Neural cell (in vitro differentiated cells): ENCODE results near the gene NKAIN2. TPM values are rescaled to one million over a fixed set of nuclear protein-coding genes. Genes with fewer than 3 reads are reported as not detected.

Experiments used
- H2AFZ ChIP-seq: fragments of 200-600, 300-800 bp; sonication (generic), shearing (Covaris generic); 2 replicates; pipeline ENCODE4 v1.6.0; 2014; ENCODE audit warnings: low read depth, mild to moderate bottlenecking, antibody characterized with exemption, low read length, moderate library complexity
- H3F3A ChIP-seq: fragments of 200-600 bp; shearing (Covaris generic); 2 replicates; pipeline ENCODE4 v1.6.1; 2016; ENCODE audit warnings: mild to moderate bottlenecking, moderate library complexity, mixed read lengths, antibody characterized with exemption, low read length; ENCODE audit not compliant: insufficient read depth, poor library complexity, severe bottlenecking
- H3K27ac ChIP-seq: fragments of 200-600, 300-800 bp; sonication (generic), shearing (Covaris generic); 2 replicates; pipeline ENCODE4 v1.5.1; 2014; ENCODE audit warnings: mild to moderate bottlenecking, low read length, moderate library complexity
- H3K27me3 ChIP-seq: fragments of 300-800, 200-600 bp; sonication (generic), shearing (Covaris generic); 2 replicates; pipeline ENCODE4 v1.6.0; 2014; ENCODE audit warnings: mild to moderate bottlenecking, low read depth, low read length, moderate library complexity; ENCODE audit not compliant: insufficient read depth
- H3K36me3 ChIP-seq: fragments of 300-800, 200-600 bp; sonication (generic), shearing (Covaris generic); 2 replicates; pipeline ENCODE4 v1.5.1; 2014; ENCODE audit warnings: mild to moderate bottlenecking, antibody characterized with exemption, low read length, moderate library complexity; ENCODE audit not compliant: insufficient read depth
- H3K4me2 ChIP-seq: fragments of 300-800, 200-600 bp; sonication (generic), shearing (Covaris generic); 2 replicates; pipeline ENCODE4 v1.6.0; 2014; ENCODE audit warnings: mild to moderate bottlenecking, low read length
- H3K4me3 ChIP-seq: fragments of 300-800, 200-600 bp; sonication (generic), shearing (Covaris generic); 2 replicates; pipeline ENCODE4 v1.5.1; 2014; ENCODE audit warnings: mild to moderate bottlenecking, low read length, moderate library complexity
- H3K79me2 ChIP-seq: fragments of 200-600 bp; shearing (Covaris generic); replicated peaks from 2 replicates; pipeline ENCODE4 v1.6.0; 2014; ENCODE audit warnings: mild to moderate bottlenecking, low read length, moderate library complexity; ENCODE audit not compliant: insufficient read depth
- H3K9ac ChIP-seq: fragments of 300-800, 200-600 bp; sonication (generic), shearing (Covaris generic); 2 replicates; pipeline ENCODE4 v1.6.1; 2016; ENCODE audit warnings: mild to moderate bottlenecking, low read length, mixed read lengths
- H3K9me2 ChIP-seq: fragments of 200-600 bp; shearing (Covaris generic); 2 replicates; pipeline ENCODE4 v1.6.1; 2016; ENCODE audit warnings: mild to moderate bottlenecking, low read length, mixed read lengths; ENCODE audit not compliant: insufficient read depth
- H3K9me3 ChIP-seq: fragments of 200-600, 300-800 bp; sonication (generic), shearing (Covaris generic); 2 replicates; pipeline ENCODE4 v1.6.1; 2016; ENCODE audit warnings: mild to moderate bottlenecking, mixed run types, low read length, moderate library complexity, mixed read lengths
- H4K20me1 ChIP-seq: fragments of 200-600 bp; shearing (Covaris generic); 2 replicates; pipeline ENCODE4 v1.6.1; 2016; ENCODE audit warnings: mild to moderate bottlenecking, mixed run types; ENCODE audit not compliant: insufficient read depth
- CTCF ChIP-seq: fragments of 450-650 bp; IDR thresholded peaks from 2 replicates; pipeline ENCODE4 v1.5.1; 2014; ENCODE audit warnings: antibody characterized with exemption, mild to moderate bottlenecking, moderate library complexity; ENCODE audit not compliant: poor library complexity, severe bottlenecking
- EP300 ChIP-seq: fragments of 450-650 bp; conservative IDR thresholded peaks from 2 replicates; pipeline ENCODE4 v1.6.1; 2014; ENCODE audit warnings: antibody characterized with exemption, mild to moderate bottlenecking, moderate library complexity; ENCODE audit not compliant: poor library complexity, severe bottlenecking
- EZH2 ChIP-seq: fragments of 200-600, 300-800 bp; shearing (Covaris generic), sonication (generic); IDR thresholded peaks from 2 replicates; pipeline ENCODE4 v1.6.1; 2014; ENCODE audit warnings: antibody characterized with exemption, low read length, borderline replicate concordance, mild to moderate bottlenecking; ENCODE audit not compliant: insufficient read depth, poor library complexity, severe bottlenecking
- MXI1 ChIP-seq: fragments of 450-650 bp; conservative IDR thresholded peaks from 2 replicates; pipeline ENCODE4 v1.6.1; 2014; ENCODE audit warnings: antibody characterized with exemption, mild to moderate bottlenecking; ENCODE audit not compliant: poor library complexity, severe bottlenecking
- POLR2AphosphoS5 ChIP-seq: IDR thresholded peaks from 2 replicates; pipeline ENCODE4 v1.6.1; 2012
- RAD21 ChIP-seq: fragments of 450-650 bp; conservative IDR thresholded peaks from 2 replicates; pipeline ENCODE4 v1.6.1; 2014; ENCODE audit warnings: antibody characterized with exemption, mild to moderate bottlenecking, moderate library complexity
- REST ChIP-seq: IDR thresholded peaks from 2 replicates; pipeline ENCODE4 v1.6.1; 2012; ENCODE audit warnings: borderline replicate concordance
- SMC3 ChIP-seq: fragments of 450-650 bp; conservative IDR thresholded peaks from 2 replicates; pipeline ENCODE4 v1.6.1; 2014; ENCODE audit warnings: antibody characterized with exemption, mild to moderate bottlenecking, moderate library complexity; ENCODE audit not compliant: poor library complexity
- TAF1 ChIP-seq: IDR thresholded peaks from 2 replicates; pipeline ENCODE4 v1.6.1; 2012; ENCODE audit warnings: low read depth
- polyA plus RNA-seq: library from polyadenylated mRNA; depleted of rRNA; stranded (reverse); fragments of >200 nt; gene quantifications from 2 replicates; pipeline ENCODE4 v1.2.3, GENCODE V29; 2014

NKAIN2 gene
- polyA plus RNA-seq, 1 donor from 2014 or later = 23.2 TPM

- Histone ChIP-seq H3K9me3 (no peaks in the 10 kb centered on the region), H3F3A (no peaks in the 10 kb centered on the region), H3K4me2 (no peak overlapping the region), H3K79me2 (no peaks in the 10 kb centered on the region), H3K9me2 (no peaks in the 10 kb centered on the region), H2AFZ (no peak overlapping the region), H3K36me3 (no peaks in the 10 kb centered on the region), H3K9ac (no peak overlapping the region), H4K20me1 (no peaks in the 10 kb centered on the region), H3K27ac (no peak overlapping the region), H3K4me3 (no peak overlapping the region), H3K27me3 (no peaks in the 10 kb centered on the region)
- TF ChIP-seq CTCF (no peak), EZH2 (no peak), TAF1 (no peak), REST (no peak), SMC3 (no peak), POLR2AphosphoS5 (no peak)
These were observed 993.6 kb downstream of the NKAIN2 start for GRCh38 chr6:124797224-124797623.

GRCh38 chr6:124798942-124799496 lies 995.4 kb downstream of the NKAIN2 start:
- H2AFZ ChIP-seq = no peak overlapping the region
- H3K4me2 ChIP-seq = no peak overlapping the region
- no peak for TF ChIP-seq MXI1
- no peak for TF ChIP-seq TAF1
- TF ChIP-seq REST = no peak
- TF ChIP-seq SMC3 = peak; percentile 66
- peak; percentile 63 for TF ChIP-seq RAD21
- peak; percentile 57 for TF ChIP-seq CTCF
- peak; percentile 58 for TF ChIP-seq EP300
- TF ChIP-seq POLR2AphosphoS5 = no peak
- no peak for TF ChIP-seq EZH2
- no peaks in the 10 kb centered on the region for H3K79me2 ChIP-seq
- H3K27ac ChIP-seq = no peak overlapping the region
- no peaks in the 10 kb centered on the region for H3F3A ChIP-seq
- H3K9me3 ChIP-seq = no peaks in the 10 kb centered on the region
- no peak overlapping the region for H3K4me3 ChIP-seq
- no peaks in the 10 kb centered on the region for H3K9me2 ChIP-seq
- no peaks in the 10 kb centered on the region for H3K27me3 ChIP-seq
- no peaks in the 10 kb centered on the region for H4K20me1 ChIP-seq
- H3K9ac ChIP-seq = no peak overlapping the region
- no peaks in the 10 kb centered on the region for H3K36me3 ChIP-seq
